GM20000 (cell line): Measurements from ENCODE around the gene PRMT1.
"Not testable (repeated sequence)": the region's sequence is repeated elsewhere in the genome, so short reads cannot be mapped to it uniquely, and the experiment has no call there.

Experiments used
- DNase-seq: peaks from one replicate; pipeline ENCODE4 v3.0.0; 2012; ENCODE audit warnings: low spot score
- CTCF ChIP-seq: IDR thresholded peaks from 2 replicates; pipeline ENCODE4 v1.5.1; 2012; ENCODE audit warnings: mild to moderate bottlenecking, control low read depth; ENCODE audit errors: extremely low read depth, missing control alignments

The PRMT1 gene

GRCh38 chr19:49677231-49677900, at the start of gene PRMT1:
TSS of gene PRMT1 (plus strand) at chr19:49677271. CDS start at chr19:49677281, 10 bp downstream.
- TF ChIP-seq CTCF: no peak
- DNase-seq: no peak

GRCh38 chr19:49629659-49630058, 47.4 kb upstream of the PRMT1 start:
- no peak for TF ChIP-seq CTCF
- DNase-seq: no peak

DNA sequence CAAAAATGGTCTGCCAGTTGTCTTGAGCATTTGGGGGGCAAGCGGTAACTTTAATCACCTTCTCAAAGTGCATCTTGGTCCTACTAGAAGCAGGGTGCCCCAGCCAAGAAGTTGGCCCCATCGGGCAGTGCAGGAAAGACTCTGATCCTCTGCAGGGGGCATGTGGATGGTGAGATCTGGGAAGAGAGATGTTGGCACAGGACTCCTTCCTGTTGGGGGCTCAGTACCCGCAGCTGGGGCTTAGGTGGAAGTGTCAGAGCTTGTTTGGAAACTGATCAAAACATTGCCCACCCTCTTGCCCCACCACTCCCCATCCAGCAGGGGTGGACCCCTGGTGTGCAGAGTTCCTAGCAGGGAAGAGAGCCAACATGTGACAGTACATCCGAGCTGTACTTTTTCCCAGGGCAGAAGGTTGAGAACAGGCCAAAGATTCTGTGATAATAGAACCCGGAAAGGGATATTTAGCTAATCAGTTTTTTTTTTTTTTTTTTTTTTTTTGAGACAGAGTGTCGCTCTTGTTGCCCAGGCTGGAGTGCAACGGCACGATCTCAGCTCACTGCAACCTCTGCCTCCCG, 46.0 kb upstream of the PRMT1 start:
- DNase-seq: no peak
- TF ChIP-seq CTCF: no peak

GRCh38 chr19:49631610-49632192, 45.4 kb upstream of the PRMT1 start:
- TF ChIP-seq CTCF: no peak
- no peak for DNase-seq

- no peak for DNase-seq
- TF ChIP-seq CTCF: no peak
Observed at GRCh38 chr19:49632576-49632975, 44.5 kb upstream of the PRMT1 start.

DNA sequence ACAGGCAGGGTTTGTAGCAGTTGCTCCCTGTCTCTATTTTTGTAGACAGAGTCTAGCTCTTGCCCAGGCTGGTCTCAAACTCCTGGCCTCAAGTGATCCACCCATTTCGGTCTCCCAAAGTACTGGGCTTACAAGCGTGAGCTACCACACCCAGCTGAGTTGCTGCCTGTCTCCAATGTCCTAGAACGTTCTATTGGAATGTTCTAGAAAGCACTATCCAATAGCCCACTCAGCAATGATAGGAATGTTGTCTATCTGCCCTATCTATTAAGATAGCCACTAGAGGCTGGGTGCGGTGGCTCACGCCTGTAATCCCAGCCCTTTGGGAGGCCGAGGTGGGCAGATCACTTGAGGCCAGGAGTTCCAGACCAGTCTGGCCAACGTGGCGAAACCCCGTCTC, 43.8 kb upstream of the PRMT1 start:
- DNase-seq: not testable (repeated sequence)

GRCh38 chr19:49635530-49636232, 41.4 kb upstream of the PRMT1 start:
- no peak for DNase-seq
- no peak for TF ChIP-seq CTCF
